A673 (cell line): ENCODE data around the gene PBRM1.

Source experiments
- CTCF ChIP-seq: fragments of 300-800, 200-600 bp; sonication (generic); conservative IDR thresholded peaks from 2 replicates; pipeline ENCODE4 v1.5.1; 2017; ENCODE audit warnings: low read depth, mild to moderate bottlenecking, antibody characterized with exemption, low read length, moderate library complexity, mixed read lengths
- EZH2 ChIP-seq: fragments of 200-600 bp; sonication (generic); IDR thresholded peaks from 2 replicates; pipeline ENCODE4 v1.6.1; 2017; ENCODE audit warnings: borderline replicate concordance, low read depth, mild to moderate bottlenecking, mixed read lengths, antibody characterized with exemption, low read length; ENCODE audit not compliant: poor library complexity, severe bottlenecking

- no peak for TF ChIP-seq CTCF
- TF ChIP-seq EZH2 = no peak
Measured at GRCh38 chr3:52600258-52600657, 85.5 kb downstream of the PBRM1 start.
